ENCODE results near the gene NEURL1.

- TF ChIP-seq EZH2phosphoT487 (IDR thresholded peaks at IDR 0.05; ENCODE audit: borderline replicate concordance, low read length) (no peak), CTCF (conservative IDR thresholded peaks at IDR 0.05; ENCODE audit: low read depth, low read length) (no peak), EZH2 (IDR thresholded peaks at IDR 0.05; ENCODE audit: low read length, unreplicated experiment) (no peak)
Measured at GRCh38 chr10:103478671-103479070, 14.8 kb upstream of the NEURL1 start.

All from PC-3 (cell line).